Tibial nerve (tissue), 4 donors: ENCODE results near the gene LLGL2.

Experiments used
- EP300 ChIP-seq, 2 donors: sonication (generic); formaldehyde crosslinking; IDR thresholded peaks; one replicate each; pipeline ENCODE4 v1.6.1; 2017; ENCODE audit warnings: antibody characterized with exemption in 2 of 2, mild to moderate bottlenecking in 1 of 2
- TF ChIP-seq, protein P1 (sequence below), 5 experiments: fragments of 200-600 bp in 3 of 5; fragments of 450-650 bp in 2 of 5; sonication (generic) in 3 of 5; IDR thresholded peaks; one replicate each; pipeline ENCODE4 v1.5.1; 2016 to 2019; ENCODE audit warnings: antibody characterized with exemption in 5 of 5, mild to moderate bottlenecking in 3 of 5, moderate library complexity in 2 of 5

DNA sequence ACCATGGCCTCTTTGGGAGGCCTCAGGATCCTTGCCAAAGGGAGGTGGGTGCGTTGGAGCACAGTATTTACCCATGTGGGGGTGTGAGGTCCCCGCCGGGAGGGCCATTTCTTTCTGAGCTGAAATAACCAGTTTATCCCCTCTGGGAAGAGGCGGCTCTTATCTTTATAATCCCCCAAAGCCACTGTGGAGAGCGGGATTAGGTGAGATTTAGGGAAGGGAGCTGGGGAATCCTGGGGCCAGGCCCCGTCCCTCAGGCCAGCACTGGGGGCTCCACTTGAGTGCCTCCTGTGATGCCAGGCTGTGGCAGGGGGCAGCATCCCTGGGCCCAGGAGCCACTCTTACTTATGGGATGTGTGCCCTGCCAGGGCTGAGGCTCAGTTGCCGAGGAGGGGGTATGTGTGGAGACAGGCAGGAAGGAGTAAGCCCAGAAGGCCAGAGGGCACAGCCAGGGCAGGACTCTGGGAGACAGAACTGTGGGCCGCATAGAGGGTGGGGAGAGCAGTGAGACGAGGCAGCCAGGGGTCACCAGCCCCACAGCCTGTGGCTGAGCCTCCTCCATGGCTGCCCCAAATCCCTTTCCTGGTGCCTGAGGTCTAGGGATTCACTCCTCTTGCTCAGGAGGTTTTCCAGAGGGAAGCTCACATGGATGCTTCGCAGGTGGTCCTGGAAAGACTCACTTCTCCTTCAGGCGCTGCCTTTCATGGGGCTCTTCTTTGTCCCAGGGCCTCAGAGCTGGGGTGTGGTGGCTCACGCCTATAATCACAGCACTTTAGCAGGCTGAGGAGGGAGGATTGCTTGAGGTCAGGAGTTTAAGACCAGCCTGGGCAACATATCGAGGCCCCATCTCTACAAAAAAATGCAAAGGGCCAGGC is 44.1 kb upstream of the LLGL2 start:
- TF ChIP-seq, protein P1, sequence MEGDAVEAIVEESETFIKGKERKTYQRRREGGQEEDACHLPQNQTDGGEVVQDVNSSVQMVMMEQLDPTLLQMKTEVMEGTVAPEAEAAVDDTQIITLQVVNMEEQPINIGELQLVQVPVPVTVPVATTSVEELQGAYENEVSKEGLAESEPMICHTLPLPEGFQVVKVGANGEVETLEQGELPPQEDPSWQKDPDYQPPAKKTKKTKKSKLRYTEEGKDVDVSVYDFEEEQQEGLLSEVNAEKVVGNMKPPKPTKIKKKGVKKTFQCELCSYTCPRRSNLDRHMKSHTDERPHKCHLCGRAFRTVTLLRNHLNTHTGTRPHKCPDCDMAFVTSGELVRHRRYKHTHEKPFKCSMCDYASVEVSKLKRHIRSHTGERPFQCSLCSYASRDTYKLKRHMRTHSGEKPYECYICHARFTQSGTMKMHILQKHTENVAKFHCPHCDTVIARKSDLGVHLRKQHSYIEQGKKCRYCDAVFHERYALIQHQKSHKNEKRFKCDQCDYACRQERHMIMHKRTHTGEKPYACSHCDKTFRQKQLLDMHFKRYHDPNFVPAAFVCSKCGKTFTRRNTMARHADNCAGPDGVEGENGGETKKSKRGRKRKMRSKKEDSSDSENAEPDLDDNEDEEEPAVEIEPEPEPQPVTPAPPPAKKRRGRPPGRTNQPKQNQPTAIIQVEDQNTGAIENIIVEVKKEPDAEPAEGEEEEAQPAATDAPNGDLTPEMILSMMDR (IDR thresholded peaks at IDR 0.05), result no peak
- TF ChIP-seq EP300 (IDR thresholded peaks at IDR 0.05), result no peak
